OCI-LY7 (cell line): Measurements from ENCODE around the gene MKI67.

Experiments used
- EZH2phosphoT487 ChIP-seq: fragments of 200-600 bp; sonication (generic); IDR thresholded peaks from 2 replicates; pipeline ENCODE4 v1.6.1; 2018; ENCODE audit warnings: low read depth, borderline replicate concordance, mild to moderate bottlenecking, mixed run types, antibody characterized with exemption, low read length, moderate library complexity, mixed read lengths
- TF ChIP-seq, protein P1 (sequence below): fragments of 200-600 bp; sonication (generic); conservative IDR thresholded peaks from 2 replicates; pipeline ENCODE4 v1.5.1; 2014; ENCODE audit warnings: mild to moderate bottlenecking, antibody characterized with exemption, low read length, moderate library complexity, mixed read lengths

DNA sequence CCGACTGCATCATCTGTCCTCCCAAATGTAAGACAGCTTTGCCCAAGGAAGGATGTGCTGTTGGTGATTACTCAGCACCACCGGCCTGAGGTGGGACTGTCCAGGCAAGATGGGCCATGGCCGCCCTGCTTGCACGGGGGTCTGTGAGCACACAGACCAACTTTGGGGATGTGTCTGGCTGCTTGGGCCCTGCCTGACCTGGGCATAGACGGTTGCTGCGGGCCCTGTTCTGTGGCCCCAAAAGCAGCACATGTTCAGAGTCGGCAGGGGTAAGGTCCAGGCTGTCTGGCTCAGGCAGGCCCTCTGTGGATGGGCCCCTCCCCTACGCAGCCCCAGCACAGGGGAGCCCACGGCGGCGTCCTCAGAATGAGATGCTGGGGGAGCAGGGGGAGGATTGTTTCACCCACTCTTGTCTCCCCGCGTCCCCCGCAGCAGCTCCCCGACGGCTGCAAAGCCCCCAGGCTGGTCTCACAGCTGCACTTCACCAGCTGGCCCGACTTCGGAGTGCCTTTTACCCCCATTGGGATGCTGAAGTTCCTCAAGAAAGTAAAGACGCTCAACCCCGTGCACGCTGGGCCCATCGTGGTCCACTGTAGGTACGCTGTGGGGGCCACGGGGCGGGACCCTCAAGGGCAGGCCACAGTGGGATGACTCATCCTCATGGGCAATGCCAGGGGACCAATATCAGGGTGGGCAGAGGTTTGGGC is 58.4 kb downstream of the MKI67 start:
- TF ChIP-seq, protein P1, sequence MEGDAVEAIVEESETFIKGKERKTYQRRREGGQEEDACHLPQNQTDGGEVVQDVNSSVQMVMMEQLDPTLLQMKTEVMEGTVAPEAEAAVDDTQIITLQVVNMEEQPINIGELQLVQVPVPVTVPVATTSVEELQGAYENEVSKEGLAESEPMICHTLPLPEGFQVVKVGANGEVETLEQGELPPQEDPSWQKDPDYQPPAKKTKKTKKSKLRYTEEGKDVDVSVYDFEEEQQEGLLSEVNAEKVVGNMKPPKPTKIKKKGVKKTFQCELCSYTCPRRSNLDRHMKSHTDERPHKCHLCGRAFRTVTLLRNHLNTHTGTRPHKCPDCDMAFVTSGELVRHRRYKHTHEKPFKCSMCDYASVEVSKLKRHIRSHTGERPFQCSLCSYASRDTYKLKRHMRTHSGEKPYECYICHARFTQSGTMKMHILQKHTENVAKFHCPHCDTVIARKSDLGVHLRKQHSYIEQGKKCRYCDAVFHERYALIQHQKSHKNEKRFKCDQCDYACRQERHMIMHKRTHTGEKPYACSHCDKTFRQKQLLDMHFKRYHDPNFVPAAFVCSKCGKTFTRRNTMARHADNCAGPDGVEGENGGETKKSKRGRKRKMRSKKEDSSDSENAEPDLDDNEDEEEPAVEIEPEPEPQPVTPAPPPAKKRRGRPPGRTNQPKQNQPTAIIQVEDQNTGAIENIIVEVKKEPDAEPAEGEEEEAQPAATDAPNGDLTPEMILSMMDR = no peak
- no peak for TF ChIP-seq EZH2phosphoT487
